IMR-90 (cell line): ENCODE results near the gene TAOK1. TPM values are rescaled to one million over a fixed set of nuclear protein-coding genes. Genes with fewer than 3 reads are reported as not detected.

Experiments
- ATAC-seq: fragments of 200-7000 bp; cut with Tn5 transposase; 2 replicates; pipeline ENCODE4 v1.9.1; 2020; ENCODE audit warnings: low read depth, mild to moderate bottlenecking, moderate library complexity
- BruUV-seq: library from RNA; stranded (reverse); fragments of 400-500 nt; replicated peaks from 2 replicates; lab custom pipeline; 2021; lab: Mats Ljungman, UMichigan
- CTCF ChIA-PET: fragments of 300-600 bp; formaldehyde crosslinking; extraction: SDS; loops from one replicate; lab custom pipeline; 2021; ENCODE audit warnings: antibody characterized with exemption; lab: Yijun Ruan, JAX
- POLR2A ChIA-PET: fragments of 300-600 bp; sonication (Branson Sonifier 250); formaldehyde crosslinking; loops from one replicate; lab custom pipeline; 2022; ENCODE audit warnings: antibody characterized with exemption; ENCODE audit not compliant: unreplicated experiment; lab: Charles Lee
- DNase-seq: peaks from one replicate; pipeline ENCODE4 v3.0.0; 2013
- H2AFZ ChIP-seq: replicated peaks from 2 replicates; pipeline ENCODE3; 2013; ENCODE audit warnings: low read length, mild to moderate bottlenecking; ENCODE audit not compliant: poor library complexity
- H2AK5ac ChIP-seq: 2 replicates; pipeline ENCODE4 v1.6.1; 2013; ENCODE audit warnings: low read depth, low read length, inconsistent platforms
- H2AK9ac ChIP-seq: replicated peaks from 2 replicates; pipeline ENCODE3; 2013; ENCODE audit warnings: mild to moderate bottlenecking, low read depth, low read length, moderate library complexity; ENCODE audit not compliant: poor library complexity
- H2BK120ac ChIP-seq: 2 replicates; pipeline ENCODE4 v1.6.1; 2013; ENCODE audit warnings: low read depth, low read length, inconsistent platforms
- H2BK15ac ChIP-seq: 3 replicates; pipeline ENCODE4 v1.6.1; 2013; ENCODE audit warnings: low read depth, low read length, inconsistent platforms
- H2BK20ac ChIP-seq: 2 replicates; pipeline ENCODE4 v1.6.1; 2013; ENCODE audit warnings: low read depth, mild to moderate bottlenecking, inconsistent platforms, low read length, moderate library complexity
- H2BK5ac ChIP-seq: 2 replicates; pipeline ENCODE4 v1.6.1; 2013; ENCODE audit warnings: mild to moderate bottlenecking, low read depth, low read length, inconsistent platforms; ENCODE audit not compliant: poor library complexity, severe bottlenecking
- H3K14ac ChIP-seq: replicated peaks from 2 replicates; pipeline ENCODE4 v1.6.1; 2013; ENCODE audit warnings: low read depth, low read length, inconsistent platforms
- H3K18ac ChIP-seq: 2 replicates; pipeline ENCODE4 v1.6.1; 2013; ENCODE audit warnings: low read depth, low read length, control low read depth
- H3K23ac ChIP-seq: 2 replicates; pipeline ENCODE4 v1.6.1; 2013; ENCODE audit warnings: low read depth, low read length, inconsistent platforms
- H3K27ac ChIP-seq: 2 replicates; pipeline ENCODE4 v1.5.1; 2013; ENCODE audit warnings: mild to moderate bottlenecking, control low read depth, low read length; ENCODE audit not compliant: insufficient read depth
- H3K27me3 ChIP-seq: 2 replicates; pipeline ENCODE4 v1.6.1; 2013; ENCODE audit warnings: low read length; ENCODE audit not compliant: control insufficient read depth, insufficient read depth
- H3K36me3 ChIP-seq: 2 replicates; pipeline ENCODE4 v1.6.1; 2013; ENCODE audit warnings: low read length, mixed read lengths; ENCODE audit not compliant: control insufficient read depth, insufficient read depth
- H3K4ac ChIP-seq: 2 replicates; pipeline ENCODE4 v1.6.1; 2013; ENCODE audit warnings: low read depth, low read length, inconsistent platforms
- H3K4me1 ChIP-seq: 2 replicates; pipeline ENCODE4 v1.6.1; 2013; ENCODE audit warnings: low read length, mixed read lengths; ENCODE audit not compliant: control insufficient read depth, insufficient read depth
- H3K4me2 ChIP-seq: 2 replicates; pipeline ENCODE4 v1.6.1; 2013; ENCODE audit warnings: low read depth, mild to moderate bottlenecking, control low read depth, low read length, moderate library complexity
- H3K4me3 ChIP-seq: 2 replicates; pipeline ENCODE4 v1.5.1; 2013; ENCODE audit warnings: low read depth, mild to moderate bottlenecking, control low read depth, low read length, moderate library complexity; ENCODE audit not compliant: insufficient read depth
- H3K56ac ChIP-seq: 2 replicates; pipeline ENCODE4 v1.6.1; 2013; ENCODE audit warnings: low read length, inconsistent platforms; ENCODE audit not compliant: insufficient read depth; ENCODE audit errors: extremely low read depth
- H3K79me1 ChIP-seq, 2 experiments: 2 replicates each; pipeline ENCODE4 v1.6.1; 2013; ENCODE audit warnings: low read length in 2 of 2, inconsistent platforms in 1 of 2, low read depth in 1 of 2
- H3K9ac ChIP-seq: 2 replicates; pipeline ENCODE4 v1.6.1; 2013; ENCODE audit warnings: low read depth, low read length, control low read depth
- H3K9me1 ChIP-seq: 2 replicates; pipeline ENCODE4 v1.6.1; 2013; ENCODE audit warnings: low read length, inconsistent platforms; ENCODE audit not compliant: insufficient read depth
- H3K9me3 ChIP-seq: 2 replicates; pipeline ENCODE4 v1.6.1; 2013; ENCODE audit warnings: low read length; ENCODE audit not compliant: control insufficient read depth, insufficient read depth
- H4K20me1 ChIP-seq: 2 replicates; pipeline ENCODE4 v1.6.1; 2013; ENCODE audit warnings: low read length, inconsistent platforms; ENCODE audit not compliant: insufficient read depth
- H4K5ac ChIP-seq: 2 replicates; pipeline ENCODE4 v1.6.1; 2013; ENCODE audit warnings: mild to moderate bottlenecking, low read depth, low read length, control low read depth
- H4K8ac ChIP-seq, 2 experiments: 2 replicates each; pipeline ENCODE4 v1.6.1; 2013; ENCODE audit warnings: low read depth in 2 of 2, low read length in 2 of 2, control low read depth in 1 of 2, inconsistent platforms in 1 of 2
- H4K91ac ChIP-seq: 2 replicates; pipeline ENCODE4 v1.6.1; 2013; ENCODE audit warnings: low read depth, low read length, inconsistent platforms; ENCODE audit not compliant: insufficient read depth
- CEBPB ChIP-seq: IDR thresholded peaks from 2 replicates; pipeline ENCODE4 v1.6.1; 2012; ENCODE audit warnings: low read depth, low read length, improper control_type of control experiment
- RAD21 ChIP-seq: IDR thresholded peaks from 2 replicates; pipeline ENCODE4 v1.6.1; 2012; ENCODE audit warnings: low read length, improper control_type of control experiment
- SMC3 ChIP-seq: fragments of 150-350 bp; IDR thresholded peaks from 2 replicates; pipeline ENCODE4 v1.6.1; 2016; ENCODE audit warnings: low read depth, mild to moderate bottlenecking, antibody characterized with exemption, low read length, moderate library complexity
- WGBS, 2 experiments: methylation state at CpG; one replicate each; pipeline versions ENCODE4 v1.1.5 to v1.1.7; 2013; ENCODE audit warnings: missing lambda C conversion rate in 2 of 2; ENCODE audit not compliant: insufficient read length in 1 of 2; ENCODE audit errors: extremely low coverage in 2 of 2; 5-methylcytosine and 5-hydroxymethylcytosine counted together
- dilution Hi-C: fragments of 300-500 bp; cut with HindIII; formaldehyde crosslinking; loops from one replicate; pipeline ENCODE4 v1.14.3; 2018; ENCODE audit warnings: low sequenced_read_pairs; ENCODE audit not compliant: unreplicated experiment
- in situ Hi-C: fragments of 300-500 bp; cut with MboI; formaldehyde crosslinking; loops from 3 replicates; pipeline ENCODE4 v1.14.3; 2019; ENCODE audit warnings: low sequenced_read_pairs, inconsistent platforms, mixed read lengths
- intact Hi-C: fragments of 100-400 bp; cut with micrococcal nuclease; formaldehyde crosslinking; loops from 2 replicates; pipeline ENCODE4 v1.10.0; 2022
- polyA plus RNA-seq, 3 experiments: library from polyadenylated mRNA; depleted of rRNA; stranded (reverse); fragments of >200 nt; gene quantifications; 2 replicates each; pipeline ENCODE4 v1.2.3, GENCODE V29; 2012; ENCODE audit warnings: low replicate concordance in 1 of 3
- total RNA-seq: library from RNA; depleted of rRNA; stranded (reverse); fragments of >200 nt; gene quantifications from 2 replicates; pipeline ENCODE4 v1.2.3, GENCODE V29; 2012

Gene TAOK1
- total and polyA plus RNA-seq, 2 of the 4 experiments (the other 2 are of a cell fraction): 9.8 to 91.8 TPM

DNA sequence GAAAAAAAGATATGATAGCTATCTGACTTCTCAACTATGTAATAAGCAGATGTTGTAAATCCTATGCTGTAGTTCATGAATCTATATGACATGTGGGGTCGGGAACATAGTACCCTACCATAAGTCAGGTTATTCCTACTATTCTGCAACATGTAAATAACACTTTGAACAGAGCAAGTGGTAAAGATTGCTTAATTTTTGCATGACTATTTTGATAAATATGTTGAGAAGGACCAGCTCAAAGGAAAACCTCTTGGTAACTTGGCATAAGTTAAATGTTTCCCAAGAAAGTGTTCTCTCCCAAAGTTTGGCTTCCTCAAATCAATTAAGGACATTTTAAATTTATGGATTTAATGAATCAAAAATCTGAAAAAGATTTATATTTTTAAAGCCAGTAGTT, 114.5 kb downstream of the TAOK1 start:
- DNase-seq: peak; percentile 12
- POLR2A ChIA-PET: interaction anchor here (0.6 kb wide), 1 partner anchor 111 kb away, joined by 3 read pairs; no protein-coding TSS in a partner anchor
- no peak overlapping the region for H2BK120ac ChIP-seq
- BruUV-seq: no TSS peak
- H2AFZ ChIP-seq: no peak overlapping the region
- no peak overlapping the region for H3K4ac ChIP-seq
- H3K36me3 ChIP-seq: peaks cover 37% of the 10 kb centered on the region
- no peak for TF ChIP-seq SMC3
- TF ChIP-seq CEBPB: 0 out of 2 replicates have a peak, but pooled peaks have one; percentile 44
- no peak for TF ChIP-seq RAD21
- no peak overlapping the region for H4K91ac ChIP-seq
- in situ Hi-C loops: no loop called here
- no peaks in the 10 kb centered on the region for H4K20me1 ChIP-seq
- no peaks in the 10 kb centered on the region for H3K4me1 ChIP-seq
- CTCF ChIA-PET: interaction anchor here (1.2 kb wide), 1 partner anchor 32 kb away, joined by 4 read pairs; no protein-coding TSS in a partner anchor
- no peak overlapping the region for H2BK5ac ChIP-seq
- no peak overlapping the region for H3K9ac ChIP-seq
- H3K79me1 ChIP-seq: peaks cover 15 to 19% of the 10 kb centered on the region in 2 experiments
- no peak overlapping the region for H3K23ac ChIP-seq
- H2AK5ac ChIP-seq: no peak overlapping the region
- 0 out of 2 replicates have a peak, but pooled peaks cover 2% of the 10 kb centered on the region for H3K9me1 ChIP-seq
- WGBS, 2 experiments: no CpG with 5 or more reads among the region's 1 CpG
- intact Hi-C loops: loop anchor here (10.0 kb wide), 1 partner anchor 130 kb away; no protein-coding TSS in a partner anchor
- H3K27me3 ChIP-seq: no peaks in the 10 kb centered on the region
- H3K14ac ChIP-seq: no peak overlapping the region
- H3K4me2 ChIP-seq: no peak overlapping the region
- H4K8ac ChIP-seq: no peak overlapping the region
- H2BK20ac ChIP-seq: no peak overlapping the region
- no peak overlapping the region for H3K4me3 ChIP-seq
- H3K27ac ChIP-seq: no peak overlapping the region
- no peak overlapping the region for H3K18ac ChIP-seq
- peak; percentile 40; the same call in 1 of the 2 replicates for ATAC-seq
- dilution Hi-C loops: no loop called here
- H3K56ac ChIP-seq: no peak overlapping the region
- no peaks in the 10 kb centered on the region for H3K9me3 ChIP-seq
- no peak overlapping the region for H2AK9ac ChIP-seq
- no peak overlapping the region for H2BK15ac ChIP-seq
- no peak overlapping the region for H4K5ac ChIP-seq
